GM21526 (cell line): ENCODE data around the gene SELENBP1.
"Not testable (repeated sequence)": the region's sequence is repeated elsewhere in the genome, so short reads cannot be mapped to it uniquely, and the experiment has no call there.

Experiments
- ATAC-seq: cut with Tn5 transposase; IDR thresholded peaks from one replicate; pipeline ENCODE4 v1.9.1; 2021; ENCODE audit warnings: moderate library complexity; ENCODE audit not compliant: unreplicated experiment, low FRiP score

Gene SELENBP1

GRCh38 chr1:151384584-151384983, 12.1 kb upstream of the SELENBP1 start:
- no peak for ATAC-seq

- no peak for ATAC-seq
Observed at GRCh38 chr1:151377150-151377884, 4.8 kb upstream of the SELENBP1 start.

GRCh38 chr1:151373196-151373595, 691 bp upstream of the SELENBP1 start:
- no peak for ATAC-seq

GRCh38 chr1:151371370-151372057, 991 bp downstream of the SELENBP1 start:
- no peak for ATAC-seq

DNA sequence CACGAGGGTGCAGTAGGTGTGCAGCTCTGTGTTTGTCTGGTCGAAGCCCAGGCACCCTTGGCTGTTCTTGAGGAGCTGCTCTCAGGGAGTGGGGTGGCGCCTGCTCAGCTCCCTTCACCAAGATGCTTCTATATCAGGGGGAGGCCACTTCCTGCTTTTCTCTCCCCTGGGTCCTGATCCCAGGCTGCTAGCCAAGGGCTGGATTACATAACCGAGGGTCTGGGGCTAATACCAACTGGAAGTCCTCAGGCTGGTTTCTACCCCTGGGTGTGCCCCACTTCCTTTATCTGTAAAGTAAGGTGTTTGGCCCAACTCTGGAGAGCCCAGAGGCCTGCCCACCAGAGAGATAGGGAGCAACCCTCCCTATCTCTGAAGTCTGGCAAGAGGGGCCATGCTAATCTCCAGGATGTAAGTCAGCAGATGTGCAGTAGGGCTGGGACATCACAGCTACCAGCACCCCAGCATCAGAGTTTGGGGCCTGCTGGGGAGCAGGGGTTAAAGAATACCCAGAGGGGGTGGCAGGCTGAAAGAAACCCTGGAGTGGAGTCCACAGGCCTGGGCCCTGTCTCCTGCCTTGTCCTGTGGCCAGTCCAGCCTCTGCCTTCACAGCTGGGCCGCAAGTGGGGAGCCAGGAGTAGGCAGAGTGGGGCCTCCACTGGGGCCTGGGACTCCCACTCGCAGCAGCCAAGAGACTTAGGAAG, 2.1 kb downstream of the SELENBP1 start:
- no peak for ATAC-seq

- ATAC-seq, result no peak
Observed at GRCh38 chr1:151369621-151370048, 2.9 kb downstream of the SELENBP1 start.

DNA sequence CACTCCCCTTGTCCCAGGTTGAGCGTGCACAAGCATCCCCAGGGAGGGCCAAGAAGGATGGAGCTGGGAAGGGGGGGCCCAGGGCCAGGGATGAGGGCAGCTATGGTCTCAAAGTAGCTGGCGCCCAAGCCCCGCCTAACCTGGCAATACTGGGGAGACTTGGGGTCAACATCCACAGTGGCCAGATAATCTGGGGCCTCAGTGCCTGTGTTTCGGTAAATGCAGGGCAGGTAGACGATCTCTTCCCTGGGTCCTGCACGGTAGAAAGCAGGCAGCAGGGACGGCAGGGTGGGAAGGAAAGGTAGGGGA, 3.2 kb downstream of the SELENBP1 start:
- no peak for ATAC-seq

GRCh38 chr1:151368393-151369301, 3.9 kb downstream of the SELENBP1 start:
- ATAC-seq, result no peak

GRCh38 chr1:151367658-151368392, 4.7 kb downstream of the SELENBP1 start:
- no peak for ATAC-seq

DNA sequence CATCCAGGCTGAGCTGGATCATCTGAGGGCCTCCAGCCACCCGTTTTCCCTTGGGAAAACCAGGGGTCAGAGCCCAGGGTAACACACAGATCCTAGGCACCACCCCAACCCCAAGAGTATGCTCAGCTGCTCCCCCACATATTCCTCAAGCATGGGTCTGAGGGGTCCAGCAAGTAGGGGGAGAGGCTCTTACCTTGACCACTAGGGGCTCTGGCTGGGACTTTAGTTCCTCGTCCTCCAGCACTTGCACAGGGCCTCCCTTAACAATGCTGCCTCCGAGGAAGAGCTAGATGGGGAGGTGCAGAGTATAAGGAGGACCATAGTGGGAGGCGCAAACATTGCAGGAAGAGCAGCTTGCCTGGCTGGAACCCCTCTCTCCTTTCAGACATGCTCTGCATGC, 7.5 kb downstream of the SELENBP1 start:
- ATAC-seq, result no peak

DNA sequence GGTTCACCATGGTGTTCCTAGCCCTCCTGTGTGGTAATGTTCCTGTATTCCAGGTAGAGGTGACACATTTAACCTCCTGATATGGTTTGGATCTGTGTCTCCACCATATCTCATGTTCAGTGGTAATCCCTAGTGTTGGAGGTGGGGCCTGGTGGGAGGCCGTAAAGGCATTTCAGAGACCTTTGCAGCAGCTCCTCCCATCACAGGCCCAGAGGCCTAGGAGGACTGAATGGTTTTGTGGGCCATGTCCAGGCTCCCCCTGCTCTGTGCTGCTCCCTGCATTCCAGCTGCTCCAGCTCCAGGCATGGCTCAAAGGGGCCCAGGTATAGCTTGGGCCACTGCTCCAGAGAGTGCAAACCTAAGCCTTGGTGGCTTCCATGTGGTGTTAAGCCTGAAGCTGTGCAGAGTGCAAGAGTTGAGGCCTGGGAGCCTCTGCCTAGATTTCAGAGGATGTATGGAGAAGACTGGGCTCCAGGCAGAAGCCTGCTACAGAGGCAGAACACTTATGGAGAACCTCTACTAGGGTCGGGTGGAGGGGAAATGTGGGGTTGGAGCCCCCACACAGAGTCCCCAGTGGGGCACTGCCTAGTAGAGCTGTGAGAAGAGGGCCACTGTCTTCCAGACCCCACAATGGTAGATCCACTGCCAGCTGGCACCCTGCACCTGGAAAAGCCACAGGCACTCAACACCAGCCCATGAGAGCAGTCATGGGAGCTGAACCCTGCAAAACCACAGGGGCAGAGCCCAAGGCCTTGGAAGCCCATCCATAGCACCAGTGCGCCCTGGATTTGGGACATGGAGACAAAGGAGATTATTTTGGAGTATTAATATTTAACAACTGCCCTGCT, 10.0 kb downstream of the SELENBP1 start:
- no peak for ATAC-seq

DNA sequence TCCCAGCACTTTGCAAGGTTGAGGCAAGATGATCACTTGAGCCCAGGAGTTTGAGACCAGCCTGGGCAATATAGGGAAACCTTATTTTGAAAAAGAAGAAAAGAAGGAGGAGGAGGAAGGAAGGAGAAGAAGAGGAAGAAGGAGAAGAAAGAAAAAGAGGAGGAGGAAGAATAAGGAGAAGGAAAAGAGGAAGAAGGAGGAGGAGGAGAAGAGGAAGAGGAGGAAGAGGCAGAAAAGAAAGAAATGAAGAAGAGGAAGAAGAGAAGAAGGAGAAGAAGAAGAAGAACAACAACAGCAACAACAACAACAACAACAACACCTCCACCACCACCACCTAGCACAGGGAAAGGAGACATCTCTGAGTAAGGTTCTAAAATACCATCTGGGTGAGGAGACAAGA, 10.6 kb downstream of the SELENBP1 start:
- no peak for ATAC-seq

DNA sequence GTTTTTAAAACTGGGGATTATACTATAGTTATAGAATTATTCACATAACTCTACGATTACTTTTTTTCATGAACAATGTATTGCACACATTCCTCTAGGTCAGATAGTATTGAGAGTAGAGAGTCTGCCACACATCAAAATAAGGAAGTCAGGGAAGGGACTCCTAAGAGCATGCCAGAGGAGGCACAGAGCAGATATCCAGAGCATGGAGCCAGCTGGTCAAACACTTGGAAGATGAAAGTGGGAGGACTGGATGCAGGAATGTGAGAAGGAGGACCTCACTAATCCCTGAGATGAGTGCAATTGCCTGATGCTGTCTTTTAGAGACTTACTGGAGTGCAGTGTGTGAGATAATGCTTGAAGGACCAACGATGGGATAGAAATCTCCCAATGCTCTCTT, 15.8 kb downstream of the SELENBP1 start:
- no peak for ATAC-seq

- ATAC-seq, result no peak
Observed at GRCh38 chr1:151352021-151352718, 20.3 kb downstream of the SELENBP1 start.

GRCh38 chr1:151350323-151350722, 22.2 kb downstream of the SELENBP1 start:
- not testable (repeated sequence) for ATAC-seq

DNA sequence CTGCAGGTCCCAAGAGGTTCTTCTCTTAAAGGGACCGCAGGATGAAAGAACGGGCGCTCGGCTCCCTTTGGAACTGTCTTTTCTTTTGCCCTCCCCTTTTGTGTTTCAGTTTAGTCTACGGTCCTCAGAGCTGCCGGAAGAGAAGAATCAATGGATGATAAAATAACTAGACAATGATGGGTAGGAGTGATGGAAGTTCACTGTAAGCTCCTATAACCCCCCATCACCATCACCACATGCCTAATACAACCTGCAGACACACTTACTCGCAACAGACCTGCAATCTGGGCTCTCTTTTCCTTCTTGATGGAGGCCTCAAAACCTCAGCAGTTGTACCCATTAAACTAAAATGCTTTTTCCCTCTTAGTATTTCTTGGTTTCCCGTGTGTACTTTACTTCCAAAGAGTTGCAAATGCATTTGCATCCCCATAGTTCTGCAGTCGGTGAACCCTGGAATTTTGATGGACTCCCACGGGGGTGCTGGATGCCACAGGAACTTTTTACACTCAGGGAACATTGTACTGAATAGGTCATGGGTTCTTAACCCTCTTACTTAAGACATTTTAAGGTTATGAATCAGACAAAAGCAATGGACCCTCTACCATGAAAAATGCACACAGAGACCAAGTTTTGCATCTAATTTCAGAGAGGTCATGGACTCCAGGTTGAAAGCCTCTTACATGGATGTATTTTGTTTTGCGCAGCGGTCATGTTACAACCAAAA, 24.8 kb downstream of the SELENBP1 start:
- peak; percentile 18 for ATAC-seq

DNA sequence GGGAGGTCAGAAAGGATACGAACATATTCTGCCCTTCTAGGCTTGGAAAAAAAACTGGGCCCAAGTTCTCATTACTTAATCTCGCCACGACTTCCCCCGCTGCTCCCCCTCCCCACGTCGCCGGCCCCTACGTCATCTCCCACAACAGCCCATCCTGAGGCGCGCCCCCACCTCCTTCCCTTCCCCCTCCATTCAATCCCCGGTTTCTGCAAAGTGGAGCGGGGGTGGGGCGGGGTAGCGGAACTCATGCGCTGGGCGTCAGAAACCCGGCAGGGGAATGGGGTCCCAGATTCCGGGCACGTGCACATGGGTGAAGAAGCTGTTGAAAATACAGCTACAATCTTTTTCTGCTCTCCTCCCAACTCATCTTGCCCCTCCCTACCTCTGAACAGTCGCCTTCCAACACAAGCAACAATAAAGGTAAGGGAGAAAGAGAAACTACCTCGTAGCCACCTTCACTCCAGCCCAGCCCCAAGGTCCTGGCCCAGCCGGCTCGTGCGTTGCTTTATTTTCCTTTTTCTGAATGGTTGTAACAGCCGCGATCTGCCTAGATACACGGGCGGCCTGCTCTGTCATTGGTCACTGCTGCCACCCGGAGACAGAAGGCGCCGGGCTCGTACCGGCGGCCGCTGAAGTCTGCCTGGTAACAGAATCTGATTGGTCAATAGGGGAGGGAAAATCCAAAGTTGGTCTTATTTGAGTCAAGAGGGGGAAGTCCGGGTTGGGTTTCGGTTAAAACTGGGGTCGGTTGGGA, 25.6 kb downstream of the SELENBP1 start, which contains the start of gene RFX5:
Gene RFX5 (minus strand): TSS at position 484 of the 754 bp plus-strand sequence. CDS start 932 bp downstream, outside the sequence.
- ATAC-seq, result peak; percentile 86
